Measurements from ENCODE around the gene ZNF740.
A peak's percentile ranks its signal among the peaks of the same experiment; 100 is the strongest.
"Not testable (repeated sequence)": the region's sequence is repeated elsewhere in the genome, so short reads cannot be mapped to it uniquely, and the experiment has no call there.

Gene ZNF740

DNA sequence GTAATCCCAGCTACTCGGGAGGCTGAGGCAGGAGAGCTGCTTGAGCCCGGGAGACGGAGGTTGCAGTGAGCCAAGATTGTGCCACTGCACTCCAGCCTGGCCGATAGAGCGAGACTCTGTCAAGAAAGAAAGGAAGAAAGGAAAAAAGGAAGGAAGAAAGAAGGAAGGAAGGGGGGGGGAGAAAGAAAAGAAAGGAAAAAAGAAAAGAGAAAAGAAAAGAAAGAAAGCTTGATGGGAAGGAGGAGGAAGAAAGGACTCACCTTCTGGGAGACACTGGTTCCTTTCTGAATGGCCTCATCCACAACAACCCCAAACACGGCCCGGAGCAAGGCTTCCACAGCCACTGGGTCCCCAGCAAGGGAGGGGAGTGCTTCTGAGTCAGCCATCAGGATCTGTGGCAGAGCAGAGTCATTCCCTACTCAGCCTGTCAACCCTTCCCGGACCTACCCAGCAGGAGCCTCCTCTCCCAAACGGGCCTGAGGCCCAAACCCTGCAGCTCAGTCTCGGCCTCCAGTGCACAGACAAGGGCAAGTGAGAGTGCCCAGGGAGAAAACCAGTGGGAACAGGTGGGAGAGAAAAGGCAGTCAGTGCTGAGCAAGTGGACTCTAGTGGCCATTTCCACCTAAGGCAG, 7.3 kb upstream of the ZNF740 start:
- no peak for DNase-seq

GRCh38 chr12:53174881-53175491, 5.5 kb upstream of the ZNF740 start:
- DNase-seq, result peak; percentile 84

DNA sequence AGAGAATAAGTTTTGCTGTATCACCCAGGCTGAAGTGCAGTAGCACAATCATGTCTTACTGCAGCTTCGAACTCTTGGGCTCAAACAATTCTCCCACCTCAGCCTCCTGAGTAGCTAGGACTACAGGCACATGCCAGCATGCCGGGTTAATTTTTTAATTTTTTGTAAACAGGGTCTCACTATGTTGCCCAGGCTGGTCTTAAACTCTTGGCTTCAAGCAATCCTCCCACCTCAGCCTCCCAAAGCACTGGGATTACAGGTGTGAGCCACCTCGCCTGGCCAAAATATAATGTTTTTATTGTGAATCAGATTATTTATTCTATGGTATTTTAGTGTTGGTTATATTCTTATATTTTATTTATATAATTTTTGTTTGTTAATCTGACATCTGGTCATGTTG, 3.8 kb upstream of the ZNF740 start:
- DNase-seq, result no peak

GRCh38 chr12:53177447-53177846, 3.1 kb upstream of the ZNF740 start:
- not testable (repeated sequence) for DNase-seq

- not testable (repeated sequence) for DNase-seq
These were observed 1.7 kb upstream of the ZNF740 start for GRCh38 chr12:53178803-53179202.

DNA sequence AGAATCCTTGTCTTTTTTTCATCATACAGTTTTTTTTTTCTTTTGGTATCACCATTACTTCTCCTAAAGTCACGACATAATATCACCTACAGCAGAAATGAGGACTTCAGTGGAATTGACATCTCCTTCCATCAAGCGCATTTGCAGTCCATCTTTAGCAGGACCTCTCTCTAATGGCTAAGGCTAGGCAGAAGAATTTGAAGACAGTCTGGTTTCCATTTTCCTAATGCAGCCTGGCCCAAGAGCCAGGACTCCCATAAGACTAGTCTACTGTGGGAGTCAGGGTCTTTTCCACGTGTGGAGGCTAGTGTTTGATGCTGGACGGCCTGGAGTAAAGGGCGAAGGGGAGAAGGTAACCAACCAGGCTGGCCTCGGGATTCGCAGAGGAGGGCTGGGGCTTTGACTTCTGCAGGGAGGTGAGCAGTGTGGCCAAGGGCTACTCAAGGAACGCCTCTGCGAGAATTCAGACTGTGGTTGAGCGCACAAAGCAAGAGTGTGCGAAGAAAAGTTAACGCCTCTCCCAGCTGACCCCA, 769 bp upstream of the ZNF740 start:
- no peak for DNase-seq

DNA sequence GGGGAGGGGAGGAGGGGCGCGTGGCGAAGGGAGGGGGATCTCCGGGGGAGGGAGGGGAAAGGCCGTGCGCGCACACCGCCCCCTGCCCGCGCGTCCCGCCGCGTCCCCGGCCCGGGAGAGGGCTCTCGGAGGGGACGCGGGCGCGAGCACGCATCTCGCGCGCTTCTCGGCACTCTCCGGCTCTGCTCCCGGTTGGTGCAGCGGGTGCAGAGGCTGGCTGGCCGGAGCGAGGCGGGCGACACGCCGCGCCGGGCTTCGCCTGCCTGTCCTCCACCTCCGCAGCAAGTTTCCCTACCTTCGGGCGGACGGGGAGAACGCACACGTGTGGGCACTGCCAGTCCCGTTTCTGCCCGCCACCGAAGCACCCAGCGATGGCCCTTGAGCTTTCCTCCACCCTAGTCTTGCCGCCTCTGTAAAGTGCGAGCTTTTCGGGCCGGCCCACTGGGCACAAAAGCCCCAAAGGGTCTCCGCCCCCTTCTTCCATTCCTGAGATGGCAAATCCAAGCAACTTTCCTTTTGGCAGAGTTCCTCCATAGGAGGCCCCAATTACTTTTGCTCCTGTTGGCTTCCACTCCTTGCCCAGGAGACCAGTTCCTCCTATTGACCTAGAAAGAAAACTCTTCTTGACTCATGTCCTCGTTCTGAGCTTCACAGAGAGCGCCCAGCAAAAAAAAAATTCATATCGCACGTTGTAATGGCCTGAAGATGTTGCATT, 566 bp downstream of the ZNF740 start:
- DNase-seq, result peak; percentile 90

- no peak for DNase-seq
These were observed 1.4 kb downstream of the ZNF740 start for GRCh38 chr12:53181935-53182334.

DNA sequence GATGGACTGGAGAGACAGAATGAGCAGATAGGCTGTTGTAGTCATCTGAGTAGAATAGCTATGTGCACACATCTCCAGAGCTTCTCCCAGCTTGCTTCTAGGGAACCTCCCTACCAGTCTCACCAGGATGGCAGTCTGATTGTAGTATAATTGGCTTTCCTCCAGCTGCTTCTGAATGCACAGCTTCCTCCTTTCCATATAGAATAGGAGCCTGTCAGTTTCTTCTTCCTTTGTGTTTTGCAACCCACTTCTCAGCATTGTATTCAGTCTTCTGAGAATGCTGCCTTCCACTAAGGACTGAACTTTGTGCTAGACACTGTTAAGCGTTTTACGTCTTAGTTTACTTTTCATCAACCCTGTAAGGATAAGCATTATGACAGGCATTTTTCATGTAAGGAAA, 2.4 kb downstream of the ZNF740 start:
- no peak for DNase-seq

GRCh38 chr12:53184828-53185227, 4.3 kb downstream of the ZNF740 start:
- DNase-seq, result no peak

GRCh38 chr12:53185582-53186153, 5.1 kb downstream of the ZNF740 start:
- no peak for DNase-seq

GRCh38 chr12:53186745-53187144, 6.2 kb downstream of the ZNF740 start:
- DNase-seq, result no peak

DNA sequence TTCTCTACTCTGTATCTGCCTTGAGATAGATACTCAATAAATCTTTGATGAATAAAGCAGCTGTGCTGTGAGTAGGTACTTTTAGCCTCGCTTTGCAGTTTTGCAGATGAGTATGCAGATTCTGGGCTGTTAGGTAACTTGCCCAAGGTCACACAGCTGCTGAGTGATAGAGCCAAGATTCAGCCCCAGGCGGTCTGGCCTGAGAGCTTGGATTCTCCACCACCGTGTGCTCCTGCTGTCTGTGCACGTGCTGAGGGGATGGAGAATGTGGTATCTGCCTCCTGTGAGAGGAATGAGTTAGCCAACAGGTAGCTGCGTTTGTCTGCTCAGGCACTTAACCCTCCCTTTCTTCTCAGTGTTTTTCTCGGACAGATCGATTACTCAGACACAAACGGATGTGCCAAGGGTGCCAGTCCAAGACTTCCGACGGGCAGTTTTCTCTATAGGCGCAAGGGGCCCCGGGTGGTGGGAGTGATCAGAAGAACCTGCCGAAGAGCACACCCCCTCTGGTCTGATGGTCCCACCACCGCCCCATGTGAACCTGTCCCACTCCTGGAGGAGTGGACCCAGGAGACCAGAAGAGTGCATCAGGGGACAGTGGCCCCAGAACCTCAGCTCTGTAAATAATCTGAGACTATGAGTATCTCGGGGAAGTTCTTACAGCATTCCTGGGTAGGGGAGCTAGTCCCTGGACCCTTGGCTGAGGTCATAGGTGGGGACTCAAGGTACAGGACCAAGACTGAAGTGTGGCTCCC, 6.8 kb downstream of the ZNF740 start:
- no peak for DNase-seq

- DNase-seq, result peak; percentile 23
These were observed 9.7 kb downstream of the ZNF740 start for GRCh38 chr12:53190108-53190729.

DNA sequence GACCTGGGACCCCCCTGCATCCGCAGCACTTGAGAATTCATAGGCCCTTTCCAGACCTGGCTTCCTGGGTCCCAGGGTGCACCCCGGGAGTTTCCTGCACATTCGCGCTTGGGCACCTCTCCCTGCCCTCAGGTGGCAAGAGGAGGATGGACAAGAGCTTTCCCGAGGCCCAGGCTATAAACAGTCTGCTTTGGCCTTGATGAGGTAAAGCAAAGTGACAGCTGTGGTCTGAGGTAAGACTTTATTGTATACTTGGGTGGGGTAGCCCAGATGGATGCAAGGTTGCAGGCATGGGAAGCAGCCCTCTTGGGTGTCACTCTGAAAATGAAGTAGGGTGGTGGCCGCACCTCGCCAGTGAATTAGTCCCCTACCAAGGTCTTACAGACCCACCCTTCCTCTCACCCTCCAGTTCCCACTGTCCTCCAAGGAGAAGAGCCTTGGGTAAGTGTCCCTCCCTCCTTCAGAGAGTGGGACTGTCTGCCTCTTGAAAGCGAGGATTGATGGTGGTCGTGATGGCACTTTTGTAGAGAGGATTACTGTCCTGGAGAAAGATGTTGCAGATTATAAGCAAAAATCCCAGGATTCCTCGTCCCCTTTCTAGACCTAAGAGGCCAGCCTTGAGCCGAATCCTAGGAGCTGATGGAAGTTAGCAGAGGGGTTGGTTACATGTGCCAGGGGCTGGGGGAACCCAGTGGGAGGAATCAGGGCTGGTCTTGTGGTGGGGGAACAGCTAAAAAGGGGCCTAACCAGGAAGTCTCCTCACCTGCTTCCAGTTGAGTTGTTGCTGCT, 10.8 kb downstream of the ZNF740 start:
- no peak for DNase-seq

- no peak for DNase-seq
These were observed 11.5 kb downstream of the ZNF740 start for GRCh38 chr12:53191885-53192530.

- DNase-seq, result no peak
These were observed 12.1 kb downstream of the ZNF740 start for GRCh38 chr12:53192531-53193021.

GRCh38 chr12:53193040-53193439, 12.5 kb downstream of the ZNF740 start:
- DNase-seq, result no peak

DNA sequence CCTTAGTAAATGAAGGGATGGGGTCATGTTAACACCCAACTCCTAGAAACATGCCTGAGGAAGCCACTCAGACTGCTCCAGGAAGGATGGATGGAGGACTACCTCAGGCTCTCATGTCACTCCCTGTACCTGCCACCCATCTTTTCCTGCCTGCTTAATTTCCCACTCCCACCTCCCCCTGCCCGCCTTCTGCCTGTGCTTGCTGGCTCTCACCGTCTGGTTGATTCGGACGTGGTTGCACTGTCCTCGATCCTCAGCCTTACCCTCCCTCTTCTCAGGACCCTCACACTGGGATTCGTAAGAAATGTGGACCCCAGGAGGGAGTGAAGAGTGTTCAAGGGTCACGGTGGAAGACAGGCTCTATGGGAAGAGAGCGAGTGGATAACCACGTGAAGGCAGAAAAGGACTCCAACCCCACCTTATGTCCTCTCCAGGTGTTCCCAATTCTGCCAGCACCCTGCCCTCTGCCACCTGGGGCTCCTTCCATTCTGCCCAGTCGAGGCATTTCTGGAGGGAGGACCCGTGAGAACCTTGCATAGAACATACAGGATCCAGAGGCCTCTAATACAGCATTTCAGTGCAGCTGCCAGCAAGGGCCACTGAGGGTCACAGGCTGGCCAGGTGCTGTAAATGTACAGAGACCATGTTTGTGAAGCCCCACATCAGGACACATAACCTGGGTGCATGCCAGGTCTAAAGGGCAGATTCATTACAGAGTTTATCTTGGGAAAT, 13.6 kb downstream of the ZNF740 start:
- no peak for DNase-seq

DNA sequence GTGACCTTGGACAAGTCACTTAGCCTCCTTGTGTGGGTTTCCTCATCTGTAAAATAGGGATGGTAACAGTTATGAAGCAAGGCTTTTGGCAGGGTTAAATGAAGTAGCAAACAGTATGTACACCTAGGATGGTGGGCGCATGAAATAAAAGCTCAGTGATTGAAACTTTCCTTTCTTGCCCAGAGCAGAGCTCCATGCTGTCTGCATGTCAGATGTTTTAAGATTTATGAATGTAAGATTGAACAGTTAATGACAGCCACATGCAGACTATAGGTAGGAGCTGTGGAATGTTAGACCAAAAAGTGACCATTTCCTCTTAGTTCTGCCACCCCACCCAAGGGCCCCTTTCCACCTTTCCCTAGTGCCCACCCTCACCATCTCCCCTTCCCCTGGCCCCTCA, 14.5 kb downstream of the ZNF740 start:
- no peak for DNase-seq

Data from NCI-H774 (cell line).